SK-N-SH treated with all-trans-retinoic acid at 6 μM for 48 hours (cell line): ENCODE measurements around the gene TTC3.

ENCODE experiments used
- ATAC-seq: fragments of 200-7000 bp; cut with Tn5 transposase; 3 replicates; pipeline ENCODE4 v1.9.1; 2020; ENCODE audit warnings: mild to moderate bottlenecking, moderate library complexity
- ARNTL ChIP-seq: fragments of 450-650 bp; formaldehyde crosslinking; IDR thresholded peaks from 2 replicates; pipeline ENCODE4 v1.5.0; 2020; ENCODE audit warnings: low read depth, mild to moderate bottlenecking, moderate library complexity, borderline replicate concordance
- BACH2 ChIP-seq: fragments of 250-450 bp; sonication (Bioruptor Pico); IDR thresholded peaks from 2 replicates; pipeline ENCODE4 v1.9.0; 2021; ENCODE audit warnings: mild to moderate bottlenecking, borderline replicate concordance
- CREB5 ChIP-seq: fragments of 250-450 bp; sonication (Bioruptor Pico); IDR thresholded peaks from 2 replicates; pipeline ENCODE4 v1.5.1; 2020; ENCODE audit warnings: low read depth, mild to moderate bottlenecking, moderate library complexity
- CSDC2 ChIP-seq: fragments of 250-450 bp; sonication (Bioruptor Pico); IDR thresholded peaks from 2 replicates; pipeline ENCODE4 v1.5.0; 2020; ENCODE audit warnings: mild to moderate bottlenecking, moderate library complexity
- CSRNP3 ChIP-seq: fragments of 250-450 bp; sonication (Bioruptor Pico); IDR thresholded peaks from 2 replicates; pipeline ENCODE4 v1.5.1; 2021; ENCODE audit warnings: mild to moderate bottlenecking, moderate library complexity
- ESRRG ChIP-seq: fragments of 250-450 bp; sonication (Bioruptor Pico); IDR thresholded peaks from 2 replicates; pipeline ENCODE4 v1.6.1; 2021; ENCODE audit warnings: mild to moderate bottlenecking
- GLIS3 ChIP-seq: fragments of 250-450 bp; sonication (Bioruptor Pico); IDR thresholded peaks from 2 replicates; pipeline ENCODE4 v1.5.0; 2020; ENCODE audit warnings: mild to moderate bottlenecking, moderate library complexity
- ISL1 ChIP-seq: fragments of 250-450 bp; sonication (Bioruptor Pico); IDR thresholded peaks from 2 replicates; pipeline ENCODE4 v2.1.2; 2022; ENCODE audit warnings: mild to moderate bottlenecking, moderate library complexity
- POU6F1 ChIP-seq: fragments of 250-450 bp; sonication (Bioruptor Pico); IDR thresholded peaks from 2 replicates; pipeline ENCODE4 v1.8.0; 2021; ENCODE audit warnings: low read depth, mild to moderate bottlenecking, moderate library complexity, borderline replicate concordance
- PPARA ChIP-seq: fragments of 250-450 bp; sonication (Bioruptor Pico); IDR thresholded peaks from 2 replicates; pipeline ENCODE4 v1.5.0; 2020; ENCODE audit warnings: mild to moderate bottlenecking, borderline replicate concordance
- RARB ChIP-seq: fragments of 250-450 bp; sonication (Bioruptor Pico); IDR thresholded peaks from 2 replicates; pipeline ENCODE4 v1.8.0; 2021; ENCODE audit warnings: mild to moderate bottlenecking, moderate library complexity
- SNAI2 ChIP-seq: fragments of 250-450 bp; sonication (Bioruptor Pico); IDR thresholded peaks from 2 replicates; pipeline ENCODE4 v1.5.0; 2020; ENCODE audit warnings: mild to moderate bottlenecking, moderate library complexity
- TCF4 ChIP-seq: fragments of 250-450 bp; sonication (Bioruptor Pico); IDR thresholded peaks from 2 replicates; pipeline ENCODE4 v1.8.0; 2021; ENCODE audit warnings: mild to moderate bottlenecking, moderate library complexity, borderline replicate concordance
- TOX ChIP-seq: fragments of 250-450 bp; sonication (Bioruptor Pico); IDR thresholded peaks from 2 replicates; pipeline ENCODE4 v1.8.0; 2021; ENCODE audit warnings: mild to moderate bottlenecking, moderate library complexity, borderline replicate concordance
- ZC3H10 ChIP-seq: fragments of 250-450 bp; sonication (Bioruptor Pico); IDR thresholded peaks from 2 replicates; pipeline ENCODE4 v1.5.1; 2021; ENCODE audit warnings: mild to moderate bottlenecking, moderate library complexity
- ZFP3 ChIP-seq: fragments of 250-450 bp; sonication (Bioruptor Pico); IDR thresholded peaks from 2 replicates; pipeline ENCODE4 v1.5.0; 2020; ENCODE audit warnings: mild to moderate bottlenecking, moderate library complexity
- ZFP30 ChIP-seq: fragments of 450-650 bp; formaldehyde crosslinking; IDR thresholded peaks from 2 replicates; pipeline ENCODE4 v1.5.0; 2022; ENCODE audit warnings: mild to moderate bottlenecking, moderate library complexity
- ZNF565 ChIP-seq: fragments of 450-650 bp; formaldehyde crosslinking; conservative IDR thresholded peaks from 2 replicates; pipeline ENCODE4 v1.5.0; 2020; ENCODE audit warnings: low read depth, mild to moderate bottlenecking, moderate library complexity
- ZNF70 ChIP-seq: fragments of 450-650 bp; formaldehyde crosslinking; IDR thresholded peaks from 2 replicates; pipeline ENCODE4 v1.5.0; 2020; ENCODE audit warnings: mild to moderate bottlenecking, moderate library complexity
- ZNF8 ChIP-seq: fragments of 450-650 bp; formaldehyde crosslinking; IDR thresholded peaks from 2 replicates; pipeline ENCODE4 v1.5.0; 2020; ENCODE audit warnings: mild to moderate bottlenecking, moderate library complexity
- TF ChIP-seq, protein P1 (sequence below): fragments of 250-450 bp; sonication (Bioruptor Pico); IDR thresholded peaks from 2 replicates; pipeline ENCODE4 v1.8.0; 2020; ENCODE audit warnings: mild to moderate bottlenecking, moderate library complexity, borderline replicate concordance

TTC3 gene

GRCh38 chr21:37073417-37074196 is 553 bp downstream of the TTC3 start (continued):
- TF ChIP-seq ISL1 (CRISPR knock-in tag): no peak
- TF ChIP-seq ZNF70: no peak
- TF ChIP-seq CSRNP3 (CRISPR knock-in tag): no peak

DNA sequence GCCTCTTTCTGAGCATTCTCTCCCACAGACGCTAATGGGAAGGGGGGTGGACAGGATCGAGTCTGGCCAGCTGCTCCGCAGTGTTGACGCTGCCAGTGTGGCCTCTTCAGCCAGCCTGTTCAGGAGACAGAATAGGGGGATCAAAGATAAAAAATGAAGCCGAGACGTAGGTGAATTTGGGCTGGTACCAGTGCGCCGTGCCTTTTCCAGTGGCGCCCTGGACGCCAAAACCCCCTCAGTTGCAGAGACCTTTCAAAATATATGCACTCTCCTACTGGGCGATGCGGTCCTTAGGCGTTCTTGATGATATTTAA is 1.1 kb downstream of the TTC3 start:
- TF ChIP-seq TOX (CRISPR knock-in tag): no peak
- TF ChIP-seq PPARA (CRISPR knock-in tag): no peak
- TF ChIP-seq CSDC2 (CRISPR knock-in tag): no peak
- no peak for TF ChIP-seq SNAI2 (CRISPR knock-in tag)
- no peak for TF ChIP-seq CREB5 (CRISPR knock-in tag)
- TF ChIP-seq ZFP3 (CRISPR knock-in tag): no peak
- TF ChIP-seq RARB (CRISPR knock-in tag): no peak
- TF ChIP-seq POU6F1 (CRISPR knock-in tag): no peak
- no peak for TF ChIP-seq TCF4
- no peak for TF ChIP-seq ZNF70
- TF ChIP-seq ZC3H10: no peak
- TF ChIP-seq ZNF565 (CRISPR knock-in tag): no peak
- ATAC-seq: peak; percentile 45

GRCh38 chr21:37074546-37074945 is 1.5 kb downstream of the TTC3 start:
- ATAC-seq: no peak
- TF ChIP-seq PPARA (CRISPR knock-in tag): no peak

GRCh38 chr21:37075214-37075770 is 2.2 kb downstream of the TTC3 start:
- TF ChIP-seq POU6F1 (CRISPR knock-in tag) (no peak), TCF4 (no peak), ZFP3 (CRISPR knock-in tag) (no peak), CSRNP3 (CRISPR knock-in tag) (no peak)
- no peak for ATAC-seq

DNA sequence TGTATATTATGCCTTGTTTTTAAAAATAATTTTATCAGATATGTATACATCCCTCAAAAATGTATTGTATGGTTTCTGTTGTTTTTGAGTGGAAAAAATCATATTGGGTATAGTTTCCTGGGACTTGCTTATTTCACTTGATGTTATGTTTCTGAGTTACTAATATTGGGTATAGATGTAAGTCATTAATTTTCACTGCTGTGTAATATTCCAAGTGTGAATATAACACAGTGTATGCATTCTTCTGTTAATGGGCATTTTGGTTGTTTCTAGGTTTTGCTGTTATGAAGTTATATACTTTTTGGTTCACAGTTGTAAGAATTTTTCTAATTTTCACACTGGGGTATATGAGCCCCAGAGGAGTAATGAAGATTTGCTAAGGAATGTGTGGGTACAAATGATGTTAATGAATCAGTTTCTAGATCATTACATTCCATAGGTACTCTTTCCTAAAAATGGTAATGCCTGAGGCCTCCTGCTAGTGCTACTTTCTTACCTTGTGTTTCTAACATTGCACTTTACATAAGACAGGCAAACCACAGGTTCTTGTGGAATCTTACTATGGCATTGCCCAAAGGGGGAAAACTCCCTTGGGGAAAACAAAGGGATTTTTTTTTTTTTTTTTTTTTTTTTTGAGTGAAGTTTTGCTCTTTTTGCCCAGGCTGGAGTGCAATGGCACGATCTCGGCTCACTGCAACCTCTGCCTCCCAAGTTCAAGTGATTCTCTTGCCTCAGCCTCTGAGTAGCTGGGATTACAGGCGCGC is 3.2 kb downstream of the TTC3 start:
- ATAC-seq: no peak
- TF ChIP-seq ZC3H10 (no peak), BACH2 (CRISPR knock-in tag) (no peak), CSDC2 (CRISPR knock-in tag) (no peak), ZFP3 (CRISPR knock-in tag) (no peak), TOX (CRISPR knock-in tag) (no peak), CSRNP3 (CRISPR knock-in tag) (no peak), SNAI2 (CRISPR knock-in tag) (no peak), ZFP30 (no peak), TCF4 (no peak), RARB (CRISPR knock-in tag) (no peak), ZNF8 (no peak), ESRRG (CRISPR knock-in tag) (no peak), ARNTL (CRISPR knock-in tag) (no peak), GLIS3 (CRISPR knock-in tag) (no peak)
- TF ChIP-seq, protein P1, sequence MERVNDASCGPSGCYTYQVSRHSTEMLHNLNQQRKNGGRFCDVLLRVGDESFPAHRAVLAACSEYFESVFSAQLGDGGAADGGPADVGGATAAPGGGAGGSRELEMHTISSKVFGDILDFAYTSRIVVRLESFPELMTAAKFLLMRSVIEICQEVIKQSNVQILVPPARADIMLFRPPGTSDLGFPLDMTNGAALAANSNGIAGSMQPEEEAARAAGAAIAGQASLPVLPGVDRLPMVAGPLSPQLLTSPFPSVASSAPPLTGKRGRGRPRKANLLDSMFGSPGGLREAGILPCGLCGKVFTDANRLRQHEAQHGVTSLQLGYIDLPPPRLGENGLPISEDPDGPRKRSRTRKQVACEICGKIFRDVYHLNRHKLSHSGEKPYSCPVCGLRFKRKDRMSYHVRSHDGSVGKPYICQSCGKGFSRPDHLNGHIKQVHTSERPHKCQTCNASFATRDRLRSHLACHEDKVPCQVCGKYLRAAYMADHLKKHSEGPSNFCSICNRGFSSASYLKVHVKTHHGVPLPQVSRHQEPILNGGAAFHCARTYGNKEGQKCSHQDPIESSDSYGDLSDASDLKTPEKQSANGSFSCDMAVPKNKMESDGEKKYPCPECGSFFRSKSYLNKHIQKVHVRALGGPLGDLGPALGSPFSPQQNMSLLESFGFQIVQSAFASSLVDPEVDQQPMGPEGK: no peak
